Endodermal cell (in vitro differentiated cells): ENCODE data around the gene CMTM7. TPM values are rescaled to one million over a fixed set of nuclear protein-coding genes. Genes with fewer than 3 reads are reported as not detected.

Experiments
- DNase-seq: peaks from one replicate; pipeline ENCODE4 v3.0.0-alpha.2; 2017
- H3K27ac ChIP-seq: 2 replicates; pipeline ENCODE4 v1.5.1; 2013; ENCODE audit warnings: mild to moderate bottlenecking, low read depth, low read length, moderate library complexity
- H3K27me3 ChIP-seq: 2 replicates; pipeline ENCODE4 v1.6.1; 2013; ENCODE audit warnings: mild to moderate bottlenecking, low read length, moderate library complexity; ENCODE audit not compliant: insufficient read depth, control insufficient read depth, poor library complexity, severe bottlenecking
- H3K36me3 ChIP-seq: 2 replicates; pipeline ENCODE4 v1.7.0; 2013; ENCODE audit warnings: mild to moderate bottlenecking, low read length, moderate library complexity; ENCODE audit not compliant: control insufficient read depth, insufficient read depth
- H3K4me1 ChIP-seq: one replicate; pipeline ENCODE4 v1.7.0; 2013; ENCODE audit warnings: low read length; ENCODE audit not compliant: control insufficient read depth, insufficient read depth
- H3K4me3 ChIP-seq: 2 replicates; pipeline ENCODE4 v1.5.1; 2013; ENCODE audit warnings: mild to moderate bottlenecking, low read length, moderate library complexity
- H3K9ac ChIP-seq: 2 replicates; pipeline ENCODE4 v1.6.1; 2013; ENCODE audit warnings: mild to moderate bottlenecking, low read length, moderate library complexity; ENCODE audit not compliant: poor library complexity, severe bottlenecking; ENCODE audit errors: extremely low read depth
- H3K9me3 ChIP-seq: 2 replicates; pipeline ENCODE4 v1.6.1; 2013; ENCODE audit warnings: mild to moderate bottlenecking, low read length, moderate library complexity; ENCODE audit not compliant: control insufficient read depth
- H3K27ac Mint-ChIP-seq: 2 replicates; pipeline ENCODE4 v1.8.0; 2020; ENCODE audit warnings: mixed read lengths
- H3K27me3 Mint-ChIP-seq: 2 replicates; pipeline ENCODE4 v1.8.0; 2021; ENCODE audit warnings: mild to moderate bottlenecking, mixed read lengths; ENCODE audit not compliant: insufficient read depth
- H3K36me3 Mint-ChIP-seq: 2 replicates; pipeline ENCODE4 v1.8.0; 2020; ENCODE audit warnings: low read depth, mixed read lengths
- H3K4me1 Mint-ChIP-seq: 2 replicates; pipeline ENCODE4 v1.8.0; 2020; ENCODE audit warnings: mixed read lengths
- H3K4me3 Mint-ChIP-seq: 2 replicates; pipeline ENCODE4 v1.8.0; 2020; ENCODE audit warnings: mild to moderate bottlenecking, moderate library complexity, mixed read lengths
- H3K9me3 Mint-ChIP-seq: 2 replicates; pipeline ENCODE4 v1.8.0; 2020; ENCODE audit warnings: mild to moderate bottlenecking, mixed read lengths
- CTCF ChIP-seq: fragments of 200-600 bp; sonication (generic); conservative IDR thresholded peaks from 2 replicates; pipeline ENCODE4 v1.5.0; 2021; ENCODE audit warnings: antibody characterized with exemption, mild to moderate bottlenecking
- WGBS, 2 experiments: methylation state at CpG; one replicate each; pipeline versions ENCODE4 v1.1.5 to v1.1.7; 2013; ENCODE audit warnings: missing lambda C conversion rate in 2 of 2, mixed read lengths in 1 of 2; ENCODE audit not compliant: insufficient coverage in 1 of 2, insufficient read length in 1 of 2; 5-methylcytosine and 5-hydroxymethylcytosine counted together
- total RNA-seq, 2 donors: library from RNA; stranded (reverse); fragmentation: NEBNext Ultra II Directional in 1 of 2; extraction: Animal tissue kit (Norgen Biotek cat#: 25700) in 1 of 2; gene quantifications; 2 replicates in 1 of 2; 3 replicates in 1 of 2; pipeline ENCODE4 v1.2.1, GENCODE V29; 2021

Gene CMTM7
- total RNA-seq, 2 donors from 2014 or later, result 11.1 TPM

GRCh38 chr3:32447865-32448400 lies 56.3 kb downstream of the CMTM7 start:
- H3K36me3 ChIP-seq, result no peaks in the 10 kb centered on the region
- H3K4me3 ChIP-seq, result no peak overlapping the region
- no peaks in the 10 kb centered on the region for H3K9me3 Mint-ChIP-seq
- peaks cover 13% of the 10 kb centered on the region for H3K36me3 Mint-ChIP-seq
- WGBS, 2 experiments, result 100% methylated on average over 1 of the region's 1 CpG
- H3K4me1 Mint-ChIP-seq, result peaks cover 15% of the 10 kb centered on the region
- peaks cover 3% of the 10 kb centered on the region for H3K4me1 ChIP-seq
- H3K27me3 Mint-ChIP-seq, result peaks cover 19% of the 10 kb centered on the region
- no peak overlapping the region for H3K4me3 Mint-ChIP-seq
- DNase-seq, result peak; percentile 31
- TF ChIP-seq CTCF, result no peak
- H3K27ac ChIP-seq, result no peak overlapping the region
- no peak overlapping the region for H3K9ac ChIP-seq
- H3K9me3 ChIP-seq, result no peaks in the 10 kb centered on the region
- no peak overlapping the region for H3K27ac Mint-ChIP-seq
- H3K27me3 ChIP-seq, result peaks cover 36% of the 10 kb centered on the region

GRCh38 chr3:32448686-32449474 lies 57.2 kb downstream of the CMTM7 start:
- Mint-ChIP-seq H3K36me3 (peaks cover 12% of the 10 kb centered on the region), H3K27me3 (peaks cover 23% of the 10 kb centered on the region), H3K9me3 (no peaks in the 10 kb centered on the region), H3K27ac (no peak overlapping the region), H3K4me3 (no peak overlapping the region), H3K4me1 (peaks cover 15% of the 10 kb centered on the region)
- peaks cover 3% of the 10 kb centered on the region for H3K4me1 ChIP-seq
- TF ChIP-seq CTCF, result no peak
- no peaks in the 10 kb centered on the region for H3K9me3 ChIP-seq
- no peak overlapping the region for H3K9ac ChIP-seq
- peaks cover 43% of the 10 kb centered on the region for H3K27me3 ChIP-seq
- WGBS, 2 experiments, result 89 to 90% methylated on average over 12 to 14 of the region's 14 CpGs
- H3K27ac ChIP-seq, result no peak overlapping the region
- H3K4me3 ChIP-seq, result no peak overlapping the region
- no peaks in the 10 kb centered on the region for H3K36me3 ChIP-seq
- DNase-seq, result peak; percentile 37

GRCh38 chr3:32449691-32450090 lies 58.0 kb downstream of the CMTM7 start:
- peaks cover 8% of the 10 kb centered on the region for H3K36me3 Mint-ChIP-seq
- peaks cover 20% of the 10 kb centered on the region for H3K4me1 Mint-ChIP-seq
- H3K9ac ChIP-seq, result no peak overlapping the region
- TF ChIP-seq CTCF, result no peak
- no peak overlapping the region for H3K4me3 Mint-ChIP-seq
- H3K36me3 ChIP-seq, result no peaks in the 10 kb centered on the region
- no peak overlapping the region for H3K27ac ChIP-seq
- 91 to 100% methylated on average over 2 to 3 of the region's 3 CpGs for WGBS, 2 experiments
- H3K4me3 ChIP-seq, result no peak overlapping the region
- no peak overlapping the region for H3K27ac Mint-ChIP-seq
- H3K9me3 ChIP-seq, result no peaks in the 10 kb centered on the region
- peaks cover 51% of the 10 kb centered on the region for H3K27me3 ChIP-seq
- peak; percentile 15 for DNase-seq
- peaks cover 31% of the 10 kb centered on the region for H3K27me3 Mint-ChIP-seq
- H3K4me1 ChIP-seq, result peaks cover 3% of the 10 kb centered on the region
- no peaks in the 10 kb centered on the region for H3K9me3 Mint-ChIP-seq
